ENCODE results near the gene GANAB.
"Not testable (repeated sequence)": the region's sequence is repeated elsewhere in the genome, so short reads cannot be mapped to it uniquely, and the experiment has no call there.

The GANAB gene

DNA sequence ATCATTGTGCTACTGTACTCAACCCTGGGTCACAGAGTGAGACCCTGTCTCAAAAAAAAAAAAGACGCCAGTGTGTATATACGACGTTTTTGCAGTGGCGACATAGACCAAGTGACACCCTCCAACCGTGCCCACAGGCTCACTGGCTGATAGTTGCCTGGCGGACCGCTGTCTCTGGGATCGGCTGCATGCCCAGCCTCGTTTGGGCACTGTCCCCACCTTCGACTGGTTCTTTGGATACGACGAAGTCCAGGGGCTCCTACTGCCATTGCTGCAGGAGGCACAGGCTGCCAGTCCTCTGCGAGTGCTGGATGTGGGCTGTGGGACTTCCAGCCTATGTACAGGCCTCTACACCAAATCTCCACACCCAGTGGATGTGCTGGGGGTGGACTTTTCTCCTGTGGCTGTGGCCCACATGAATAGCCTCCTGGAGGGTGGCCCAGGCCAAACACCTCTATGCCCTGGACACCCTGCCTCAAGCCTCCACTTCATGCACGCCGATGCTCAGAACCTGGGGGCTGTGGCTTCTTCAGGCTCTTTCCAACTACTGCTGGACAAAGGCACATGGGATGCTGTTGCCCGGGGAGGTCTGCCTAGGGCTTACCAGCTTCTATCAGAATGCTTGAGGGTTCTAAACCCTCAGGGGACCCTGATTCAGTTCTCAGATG lies 20.0 kb upstream of the GANAB start:
- DNase-seq, result no peak

DNA sequence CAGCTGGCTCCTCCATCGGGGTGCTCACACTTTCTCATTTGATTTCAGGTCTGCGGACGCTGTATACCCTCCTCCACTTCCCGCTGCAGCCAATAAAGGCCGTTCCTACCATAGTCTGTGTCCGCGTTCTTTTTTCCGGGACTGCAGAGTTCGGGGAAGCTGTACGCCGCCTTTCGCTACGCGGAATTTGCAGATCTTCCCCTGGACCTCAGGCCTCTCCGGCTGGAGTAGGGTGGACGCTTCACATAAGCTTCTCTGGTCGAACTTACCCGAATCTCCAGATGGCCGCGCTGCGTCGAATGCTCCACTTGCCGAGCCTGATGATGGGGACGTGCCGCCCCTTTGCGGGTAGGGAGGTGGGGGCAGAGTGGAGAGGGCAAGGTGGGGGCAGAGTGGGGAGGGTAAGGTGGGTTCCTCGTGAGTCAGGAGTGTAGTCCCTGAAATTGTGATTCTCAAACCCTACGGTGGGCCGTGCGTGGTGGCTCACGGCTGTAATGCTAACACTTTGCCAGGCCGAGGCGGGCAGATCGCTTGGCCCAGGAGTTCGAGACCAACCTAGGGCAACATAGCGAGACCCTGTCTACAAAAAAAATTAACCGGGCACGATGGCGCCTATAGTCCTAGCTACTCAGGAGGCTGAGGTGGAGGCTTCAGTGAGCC lies 19.3 kb upstream of the GANAB start:
- DNase-seq, result peak; percentile 61

DNA sequence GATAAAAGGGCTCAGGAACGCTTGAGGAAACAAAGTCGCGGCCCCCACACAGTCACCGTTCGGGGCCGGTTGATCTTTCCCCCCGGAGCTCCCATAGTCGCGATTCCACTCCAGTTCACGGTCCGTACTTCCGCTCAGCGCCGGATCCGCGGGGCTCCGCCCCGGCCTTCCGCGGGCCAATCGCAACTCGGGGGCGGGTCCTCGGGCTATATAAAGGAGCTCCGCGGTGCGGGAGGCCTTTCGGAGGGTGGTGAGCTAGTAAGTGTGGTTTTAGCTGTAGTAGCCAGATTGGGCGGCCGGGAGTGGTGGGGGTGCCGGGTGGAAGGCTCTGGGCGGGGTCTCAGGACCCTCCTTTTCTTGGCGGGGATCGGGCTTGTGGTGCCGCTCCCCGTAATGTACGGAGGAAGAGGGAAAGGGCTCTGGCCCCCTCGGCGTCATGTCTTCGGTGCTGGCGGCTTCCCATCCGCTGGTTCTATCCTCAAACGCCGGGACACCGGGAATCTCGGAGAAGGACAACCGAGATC lies 18.7 kb upstream of the GANAB start, which contains the start of the genes C11orf98 and CSKMT:
C11orf98 (minus strand) TSS at position 136 of the 524 bp plus-strand sequence; CDS start at position 95, 41 bp downstream.
CSKMT (plus strand) TSS at position 238 of the 524 bp plus-strand sequence. CDS start 568 bp downstream, outside the sequence.
- peak; percentile 96 for DNase-seq

DNA sequence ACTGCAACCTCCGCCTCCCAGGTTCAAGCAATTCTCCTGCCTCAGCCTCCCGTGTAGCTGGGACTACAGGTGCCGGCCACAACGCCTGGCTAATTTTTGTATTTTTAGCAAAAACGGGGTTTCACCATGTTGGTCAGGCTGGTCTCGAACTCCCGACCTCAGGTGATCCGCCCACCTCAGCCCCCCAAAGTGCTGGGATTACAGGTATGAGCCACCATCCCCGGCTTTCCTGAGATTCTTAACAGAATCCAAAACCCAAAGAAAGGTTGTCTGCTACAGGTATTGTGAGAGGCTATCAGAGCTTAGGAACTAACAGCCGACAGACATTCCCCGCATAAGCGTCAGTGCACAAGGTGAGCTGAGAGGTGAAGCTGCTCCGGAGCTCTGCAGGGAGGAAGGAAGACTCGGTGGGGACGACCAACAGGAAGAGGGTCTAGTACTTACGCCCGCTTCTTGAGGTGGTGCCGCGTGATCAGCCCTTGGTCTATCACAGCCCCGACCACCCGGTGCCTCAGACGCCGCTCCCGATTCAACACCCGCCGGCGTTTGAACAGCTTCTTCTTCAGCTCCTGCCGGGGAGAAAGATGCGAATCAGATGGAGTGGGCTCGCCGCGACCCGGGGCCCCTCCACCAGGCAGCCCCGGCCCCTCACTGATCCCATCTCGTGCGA lies 18.1 kb upstream of the GANAB start:
- no peak for DNase-seq

DNA sequence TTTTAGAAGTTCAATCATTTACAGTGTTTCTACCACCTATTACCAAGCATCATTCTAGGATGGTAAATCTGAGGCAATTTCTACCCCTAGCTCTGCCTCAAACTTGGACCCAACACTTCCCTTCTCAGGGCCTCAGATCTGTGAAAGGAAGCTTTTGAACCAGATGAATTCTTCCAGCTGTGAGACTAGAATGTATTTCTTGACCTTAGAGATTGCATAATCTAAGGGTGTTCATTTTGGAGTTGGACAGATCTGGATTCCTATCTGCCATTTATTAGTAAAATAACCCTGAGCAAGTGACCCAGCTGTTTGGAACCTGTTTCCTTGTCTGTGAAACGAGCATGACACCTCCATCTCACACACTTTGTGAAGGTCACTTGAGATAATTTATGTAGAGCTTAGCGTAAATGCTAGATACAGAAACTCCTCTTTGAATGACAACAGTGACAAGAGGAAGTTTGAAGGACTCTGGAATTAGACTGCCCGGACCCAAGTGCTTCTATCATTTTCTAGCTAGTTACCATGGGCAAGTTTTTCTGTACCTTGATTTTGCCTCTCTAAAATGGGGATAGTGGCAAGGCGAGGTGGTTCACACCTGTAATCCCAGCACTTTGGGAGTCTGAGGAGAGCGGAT lies 10.5 kb upstream of the GANAB start:
- no peak for DNase-seq

- DNase-seq, result no peak
Observed at GRCh38 chr11:62654297-62654696, 7.9 kb upstream of the GANAB start.

GRCh38 chr11:62652161-62653006 lies 6.0 kb upstream of the GANAB start:
- DNase-seq, result no peak

GRCh38 chr11:62650283-62650682 lies 3.9 kb upstream of the GANAB start:
- not testable (repeated sequence) for DNase-seq

GRCh38 chr11:62649486-62649885 lies 3.1 kb upstream of the GANAB start:
- no peak for DNase-seq

DNA sequence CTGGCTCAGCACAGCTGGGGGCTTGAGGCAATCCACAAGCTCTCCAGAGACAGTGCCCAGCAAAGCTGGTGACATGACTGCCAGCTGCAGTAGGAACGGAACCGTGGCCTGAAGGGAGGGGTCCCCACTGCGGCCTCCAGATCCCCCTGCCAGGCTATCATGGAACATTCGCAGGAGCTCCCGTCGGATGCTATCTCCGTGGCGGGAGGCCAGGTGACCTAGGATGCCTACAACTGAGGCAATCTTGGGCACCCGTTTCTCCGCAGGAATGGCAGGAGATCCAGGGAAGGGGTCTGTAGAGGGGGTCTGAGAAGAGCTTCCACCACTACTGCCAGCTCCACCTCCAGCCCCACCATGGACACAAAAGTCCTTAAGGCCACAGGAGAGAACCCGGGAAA lies 2.6 kb upstream of the GANAB start:
- no peak for DNase-seq

- no peak for DNase-seq
Observed at GRCh38 chr11:62648185-62648966, 2.0 kb upstream of the GANAB start.

- no peak for DNase-seq
Observed at GRCh38 chr11:62647609-62648005, 1.2 kb upstream of the GANAB start.

DNA sequence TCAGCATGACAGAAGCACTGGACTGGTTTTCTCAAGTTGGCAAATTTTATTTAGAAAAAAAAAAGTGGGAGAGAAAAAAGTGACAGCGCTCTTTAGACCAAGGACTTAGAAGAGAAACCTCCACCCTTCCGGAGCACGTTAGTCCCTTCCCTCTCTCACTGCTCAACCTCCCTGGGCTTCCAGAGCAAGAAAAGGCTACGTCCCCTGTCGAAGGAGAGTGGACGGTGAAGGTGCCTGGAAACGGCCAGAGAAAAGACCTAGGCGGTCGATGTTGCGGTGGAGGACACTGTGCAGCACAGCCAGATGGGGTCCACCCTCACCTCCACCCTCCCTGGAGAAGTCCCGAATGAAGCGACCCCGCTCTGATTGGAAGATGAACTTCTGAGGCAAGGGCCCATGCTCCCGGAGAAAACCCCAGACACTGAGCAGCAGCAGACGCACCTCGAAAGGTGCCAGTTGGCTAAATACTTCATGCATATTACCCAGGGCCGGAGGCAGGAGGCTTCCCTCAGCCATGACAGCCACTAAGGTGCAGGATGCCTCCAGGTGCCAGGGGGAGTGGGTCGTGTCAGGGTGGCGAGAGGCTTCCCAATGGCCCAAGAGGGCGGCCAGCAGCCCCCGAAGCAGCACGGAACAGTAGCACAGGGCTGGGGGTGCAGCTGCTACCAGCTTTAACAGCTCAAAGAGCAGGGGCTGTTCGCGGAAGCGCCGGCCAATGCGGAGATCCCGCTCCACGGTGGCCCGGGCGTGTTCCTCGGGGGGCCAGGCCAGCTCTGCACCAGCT lies 604 bp upstream of the GANAB start:
- no peak for DNase-seq

DNA sequence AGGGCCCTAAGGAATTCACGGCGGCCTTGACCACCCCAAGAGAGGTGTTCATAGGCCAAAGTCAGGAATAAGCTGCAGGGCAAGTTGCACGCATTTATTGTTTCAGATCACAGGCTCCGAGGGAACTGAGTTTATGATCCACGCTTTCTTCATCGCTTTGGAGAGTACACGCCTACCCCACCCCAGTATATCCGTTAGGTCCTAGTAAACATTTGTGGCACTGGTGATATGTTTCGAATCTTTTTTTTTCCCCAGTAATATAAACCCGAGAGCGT lies 805 bp downstream of the GANAB start:
- DNase-seq, result no peak

- no peak for DNase-seq
Observed at GRCh38 chr11:62644220-62644619, 2.2 kb downstream of the GANAB start.

DNA sequence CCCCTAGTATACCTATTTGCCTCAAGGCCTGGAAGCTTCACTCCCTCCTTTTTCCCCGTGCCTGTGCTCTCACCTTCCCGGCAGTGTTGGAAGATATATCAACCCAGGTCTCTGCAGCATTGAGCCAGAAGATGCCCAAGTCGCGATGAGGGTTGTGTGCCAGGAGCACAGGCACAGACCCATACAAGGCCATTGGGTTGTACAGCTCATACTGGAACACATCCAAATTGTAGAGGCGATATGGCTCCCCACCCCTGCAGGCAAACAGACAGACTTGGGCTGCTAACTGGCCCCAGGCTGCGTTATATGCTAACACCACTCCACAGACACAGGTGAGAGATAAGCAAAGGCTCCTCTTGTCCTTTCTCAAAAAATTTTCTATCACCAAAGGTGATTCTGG lies 13.9 kb downstream of the GANAB start:
- DNase-seq, result no peak

GRCh38 chr11:62627713-62628112 lies 18.7 kb downstream of the GANAB start:
- no peak for DNase-seq

GRCh38 chr11:62622476-62623089 lies 23.8 kb downstream of the GANAB start:
- no peak for DNase-seq

GRCh38 chr11:62621567-62622470 lies 24.6 kb downstream of the GANAB start, which contains the start of gene B3GAT3:
B3GAT3 (minus strand) TSS chr11:62621986; CDS start chr11:62621947, 39 bp downstream.
- DNase-seq, result peak; percentile 98
